Pancreas (tissue), 10 donors: ENCODE results near the gene MBD5. TPM values are rescaled to one million over a fixed set of nuclear protein-coding genes. Genes with fewer than 3 reads are reported as not detected.

Source experiments
- ATAC-seq, 4 donors: fragments of 200-7000 bp; cut with Tn5 transposase; one replicate each; pipeline versions ENCODE4 v1.8.0 to v1.9.1; 2020; ENCODE audit warnings: mild to moderate bottlenecking in 4 of 4, moderate library complexity in 4 of 4
- DNase-seq, 6 donors: peaks; one replicate each; pipeline ENCODE4 v3.0.0-alpha.2; 2020
- FAIRE-seq: peaks from 2 replicates; lab custom pipeline; 2012; peaks lifted over from hg19 to GRCh38; lab: Jason Lieb, UNC
- H3K27ac ChIP-seq, 4 donors: fragments of 200-600 bp; sonication (generic); 1 replicate in 3 of 4; 2 replicates in 1 of 4; pipeline versions ENCODE4 v1.5.0 to v1.8.0; 2020
- H3K27me3 ChIP-seq, 4 donors: fragments of 200-600 bp; one replicate each; pipeline ENCODE4 v1.8.0; 2021
- H3K36me3 ChIP-seq, 3 donors: fragments of 200-600 bp; sonication (generic) in 1 of 3; one replicate each; pipeline versions ENCODE4 v1.5.0 to v1.8.0; 2020 to 2021
- H3K4me1 ChIP-seq, 3 donors: fragments of 200-600 bp; one replicate each; pipeline ENCODE4 v1.8.0; 2021
- H3K4me3 ChIP-seq, 4 donors: fragments of 200-600 bp; sonication (generic) in 2 of 4; one replicate each; pipeline versions ENCODE4 v1.5.0 to v1.8.0; 2020 to 2021
- H3K9me3 ChIP-seq, 4 donors: fragments of 200-600 bp; one replicate each; pipeline ENCODE4 v1.8.0; 2021
- WGBS, 2 donors: extraction: QIAGEN DNeasy Blood & Tissue Kit; methylation state at CpG; one replicate each; pipeline ENCODE4 v1.1.7; 2013; 5-methylcytosine and 5-hydroxymethylcytosine counted together
- intact Hi-C, 3 donors: fragments of 100-400 bp; cut with DNase I; formaldehyde crosslinking; loops; one replicate each; pipeline versions ENCODE4 v1.11.1 to v1.14.2; 2022
- polyA plus RNA-seq, 2 donors: library from polyadenylated mRNA; stranded (reverse); fragments of 200-250 nt; gene quantifications; one replicate each; pipeline ENCODE4 v1.2.3, GENCODE V29; 2013
- total RNA-seq, 6 donors: library from RNA; stranded (reverse); fragmentation: NEBNext Ultra II Directional in 4 of 6; extraction: Animal tissue kit (Norgen Biotek cat#: 25700) in 4 of 6; gene quantifications; one replicate each; pipeline versions ENCODE4 v1.2.1 to v1.2.4, GENCODE V29; 2021 to 2023
- TF ChIP-seq, protein P1 (sequence below), 4 donors: fragments of 200-600 bp; sonication (generic) in 3 of 4; IDR thresholded peaks; one replicate each; pipeline versions ENCODE4 v1.5.0 to v1.8.0; 2021; ENCODE audit warnings: antibody characterized with exemption in 4 of 4
- donor health status: healthy with polysubstance abuse.
- donor health status: DM: no; HTN: no; CAD: no; lungs with moderate emphysema.
- donor health status: DM: no; HTN: no; CAD: no.
- donor health status: control.
- donor health status: control.
- donor health status: Bipolar disorder and iron deficiency.
- donor health status: DM: yes; HTN: yes; CAD: no.
- donor health status: DM: no; HTN: no; CAD: no.
- donor health status: DM: no; HTN: no; CAD: no.
- donor health status: DM: yes; HTN: yes; CAD: no.

MBD5 gene
- total and polyA plus RNA-seq, 8 donors, result 4.5 to 27.4 (median 12.8) TPM

DNA sequence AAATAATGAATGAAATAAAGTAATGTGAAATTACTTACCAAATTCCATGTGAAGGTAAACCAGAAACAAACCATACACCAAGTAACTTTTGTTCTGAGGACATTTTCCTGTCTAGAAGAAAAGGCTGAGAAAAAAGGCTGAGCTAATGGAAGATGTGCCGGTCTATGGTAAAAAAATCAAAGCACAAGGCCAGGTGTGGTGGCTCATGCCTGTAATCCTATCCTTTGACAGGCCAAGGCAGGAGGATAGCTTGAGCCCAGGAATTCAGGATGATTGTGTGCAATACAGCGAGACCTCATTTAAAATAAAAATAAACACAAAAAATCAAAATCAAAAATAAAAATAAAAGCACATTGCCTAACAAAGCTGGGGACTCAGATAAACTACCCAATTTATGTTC lies 7.0 kb upstream of the MBD5 start:
- no peak for ATAC-seq
- 94% methylated on average over 2 of the region's 2 CpGs for WGBS, 2 donors
- no peak for FAIRE-seq
- Histone ChIP-seq H3K9me3 (no peaks in the 10 kb centered on the region), H3K4me3 (no peak overlapping the region), H3K4me1 (peaks cover 1 to 11% (median 4%) of the 10 kb centered on the region in 3 donors), H3K27me3 (no peaks in the 10 kb centered on the region), H3K36me3 (no peaks in the 10 kb centered on the region), H3K27ac (no peak overlapping the region)
- intact Hi-C loops, result no loop called here
- TF ChIP-seq, protein P1, sequence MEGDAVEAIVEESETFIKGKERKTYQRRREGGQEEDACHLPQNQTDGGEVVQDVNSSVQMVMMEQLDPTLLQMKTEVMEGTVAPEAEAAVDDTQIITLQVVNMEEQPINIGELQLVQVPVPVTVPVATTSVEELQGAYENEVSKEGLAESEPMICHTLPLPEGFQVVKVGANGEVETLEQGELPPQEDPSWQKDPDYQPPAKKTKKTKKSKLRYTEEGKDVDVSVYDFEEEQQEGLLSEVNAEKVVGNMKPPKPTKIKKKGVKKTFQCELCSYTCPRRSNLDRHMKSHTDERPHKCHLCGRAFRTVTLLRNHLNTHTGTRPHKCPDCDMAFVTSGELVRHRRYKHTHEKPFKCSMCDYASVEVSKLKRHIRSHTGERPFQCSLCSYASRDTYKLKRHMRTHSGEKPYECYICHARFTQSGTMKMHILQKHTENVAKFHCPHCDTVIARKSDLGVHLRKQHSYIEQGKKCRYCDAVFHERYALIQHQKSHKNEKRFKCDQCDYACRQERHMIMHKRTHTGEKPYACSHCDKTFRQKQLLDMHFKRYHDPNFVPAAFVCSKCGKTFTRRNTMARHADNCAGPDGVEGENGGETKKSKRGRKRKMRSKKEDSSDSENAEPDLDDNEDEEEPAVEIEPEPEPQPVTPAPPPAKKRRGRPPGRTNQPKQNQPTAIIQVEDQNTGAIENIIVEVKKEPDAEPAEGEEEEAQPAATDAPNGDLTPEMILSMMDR (IDR thresholded peaks at IDR 0.05), result no peak
- no peak for DNase-seq

DNA sequence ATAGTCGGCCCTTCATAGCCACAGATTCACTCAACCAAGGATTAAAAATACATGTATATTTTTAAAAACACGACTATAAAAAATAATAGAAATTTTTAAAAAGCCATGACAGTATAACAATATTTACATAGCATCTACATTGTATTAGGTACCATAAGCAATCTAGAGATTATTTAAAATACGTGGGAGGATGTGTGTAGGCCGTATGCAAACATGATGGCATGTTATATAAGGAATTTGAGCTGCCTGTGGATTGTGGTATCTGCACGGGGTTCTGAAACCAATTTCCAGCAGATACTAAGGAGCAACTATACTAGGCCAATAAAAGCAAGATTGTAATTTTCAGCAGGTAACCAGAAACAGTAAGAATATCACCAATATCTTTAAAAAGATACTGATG lies 6.3 kb upstream of the MBD5 start:
- FAIRE-seq, result no peak
- Histone ChIP-seq H3K4me1 (peaks cover 9 to 18% (median 11%) of the 10 kb centered on the region in 3 donors), H3K9me3 (no peaks in the 10 kb centered on the region), H3K36me3 (no peaks in the 10 kb centered on the region), H3K4me3 (no peak overlapping the region), H3K27ac (no peak overlapping the region), H3K27me3 (no peaks in the 10 kb centered on the region)
- intact Hi-C loops, result no loop called here
- WGBS, 2 donors, result 75 to 86% methylated on average over 5 of the region's 5 CpGs
- ATAC-seq, result no peak
- DNase-seq, result no peak
- TF ChIP-seq, protein P1 (IDR thresholded peaks at IDR 0.05), result no peak

DNA sequence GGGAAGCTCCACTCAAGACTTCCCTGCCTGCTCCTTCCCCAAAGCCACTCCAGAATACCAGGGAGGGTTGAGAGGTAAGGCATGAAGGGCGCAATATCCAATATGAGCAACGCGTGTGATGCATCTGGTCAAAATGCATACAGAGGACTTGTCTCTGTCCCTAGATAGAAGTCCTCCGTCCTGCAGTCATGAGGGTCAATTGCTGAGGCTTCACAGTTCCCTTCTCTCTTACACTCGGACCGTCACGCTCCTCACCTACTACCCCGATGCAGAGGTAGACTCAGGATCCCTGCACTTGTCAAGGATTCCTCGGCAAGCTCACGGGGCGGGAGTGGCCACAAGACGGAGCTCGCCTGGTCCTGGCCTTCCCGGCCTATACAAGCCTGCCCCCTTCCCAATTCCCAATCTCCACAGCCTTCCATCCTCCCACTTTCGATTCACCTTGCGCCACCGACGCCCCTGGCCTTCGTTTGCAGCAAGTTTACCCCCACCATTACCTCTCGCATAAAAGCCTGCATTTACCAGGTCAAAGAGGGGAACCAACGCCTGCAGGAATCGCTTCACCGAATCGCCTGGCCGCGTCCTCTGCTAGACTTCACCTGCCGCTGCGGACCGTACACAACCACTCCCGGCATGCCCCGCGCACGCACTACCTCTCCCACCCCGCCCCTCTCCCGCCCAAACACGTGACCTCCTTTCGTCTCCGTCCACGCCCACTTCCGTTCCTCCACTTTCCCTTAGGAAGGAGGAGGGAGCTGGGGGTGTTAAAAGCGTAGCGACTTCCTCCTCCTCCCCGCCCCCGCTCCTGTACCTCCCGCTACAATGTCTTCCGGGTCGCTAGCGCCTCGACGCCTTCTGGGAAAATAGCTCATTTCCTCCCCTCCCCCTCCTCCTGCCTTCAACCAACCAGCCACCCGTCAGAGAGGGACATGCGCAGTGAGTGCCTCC lies 506 bp upstream of the MBD5 start, which contains the start of gene ORC4:
Gene ORC4, minus strand, starts transcription at position 627 of the 948 bp plus-strand sequence. CDS start 44,779 bp downstream, outside the sequence.
- no peaks in the 10 kb centered on the region for H3K27me3 ChIP-seq
- peak within 1 kb of the TSS; percentile 63 to 92 (median 78) for H3K27ac ChIP-seq
- TF ChIP-seq, protein P1 (IDR thresholded peaks at IDR 0.05), result peak in 1 of 4 donors; percentile 24
- peaks cover 18 to 32% (median 19%) of the 10 kb centered on the region in 3 donors for H3K4me1 ChIP-seq
- peak within 1 kb of the TSS; percentile 57 to 81 (median 62) for H3K4me3 ChIP-seq
- no peaks in the 10 kb centered on the region for H3K36me3 ChIP-seq
- ATAC-seq (peak; percentile 94 to 97 (median 96)), FAIRE-seq (peak; percentile 67), DNase-seq (peak; percentile 92 to 99 (median 98))
- 1% methylated on average over 50 to 52 of the region's 52 CpGs for WGBS, 2 donors
- intact Hi-C loops, result no loop called here
- H3K9me3 ChIP-seq, result no peaks in the 10 kb centered on the region

DNA sequence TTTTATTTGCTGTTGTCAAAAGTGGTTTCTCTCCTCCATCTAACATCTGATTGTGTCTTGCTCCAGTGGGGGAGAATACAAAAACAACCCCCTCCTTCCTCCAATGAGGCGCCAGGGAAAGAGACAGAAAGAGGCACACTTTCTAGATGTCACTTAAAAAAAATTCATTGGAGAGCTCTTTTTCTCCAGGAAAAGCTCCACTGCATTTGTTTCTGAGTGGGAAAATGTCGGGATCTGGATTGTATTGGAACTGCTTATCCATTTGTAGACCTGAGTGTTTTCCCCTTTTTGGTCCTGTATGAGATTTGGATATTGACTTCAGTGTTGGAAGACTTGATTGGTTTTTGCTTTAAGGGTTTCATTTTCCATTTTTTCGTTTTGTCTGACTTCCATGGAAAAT lies 995 bp downstream of the MBD5 start:
- no peaks in the 10 kb centered on the region for H3K36me3 ChIP-seq
- H3K27me3 ChIP-seq, result no peaks in the 10 kb centered on the region
- TF ChIP-seq, protein P1 (IDR thresholded peaks at IDR 0.05), result no peak
- intact Hi-C loops, result no loop called here
- DNase-seq (no peak), FAIRE-seq (no peak), ATAC-seq (no peak)
- peak overlapping the region in 2 of 4 donors; percentile 91 to 92 for H3K27ac ChIP-seq
- H3K4me3 ChIP-seq, result peak overlapping the region; percentile 51 to 81 (median 59)
- peaks cover 18 to 32% (median 19%) of the 10 kb centered on the region in 3 donors for H3K4me1 ChIP-seq
- H3K9me3 ChIP-seq, result no peaks in the 10 kb centered on the region
- 8 to 11% methylated on average over 3 of the region's 3 CpGs for whole genome bisulfite sequencing, 2 donors
